Stimulated activated CD8-positive, alpha-beta memory T cell treated with anti-CD3 and anti-CD28 coated beads, Interleukin-12 subunit alpha, Interleukin-12 subunit beta, amount 100 ng/mL, for 1 hour (primary cell): Measurements from ENCODE around the gene ABCD4.

ENCODE experiments used
- DNase-seq: peaks from one replicate; pipeline ENCODE4 v3.0.0-alpha.2; 2020; ENCODE audit warnings: low read depth

ABCD4 gene

GRCh38 chr14:74259513-74259912 lies 43.2 kb downstream of the ABCD4 start:
- no peak for DNase-seq

- no peak for DNase-seq
Observed at GRCh38 chr14:74258764-74259035, 44.0 kb downstream of the ABCD4 start.

GRCh38 chr14:74257941-74258763 lies 44.6 kb downstream of the ABCD4 start:
- DNase-seq, result no peak

GRCh38 chr14:74257078-74257940 lies 45.4 kb downstream of the ABCD4 start:
- DNase-seq, result no peak

- no peak for DNase-seq
Observed at GRCh38 chr14:74255281-74255680, 47.5 kb downstream of the ABCD4 start.

- DNase-seq, result no peak
Observed at GRCh38 chr14:74249433-74250375, 53.0 kb downstream of the ABCD4 start.

- DNase-seq, result no peak
Observed at GRCh38 chr14:74248017-74248416, 54.7 kb downstream of the ABCD4 start.

- DNase-seq, result no peak
Observed at GRCh38 chr14:74246542-74246941, 56.2 kb downstream of the ABCD4 start.

- no peak for DNase-seq
Observed at GRCh38 chr14:74245292-74245691, 57.4 kb downstream of the ABCD4 start.

- no peak for DNase-seq
Observed at GRCh38 chr14:74244115-74244514, 58.6 kb downstream of the ABCD4 start.

- DNase-seq, result no peak
Observed at GRCh38 chr14:74243051-74243450, 59.7 kb downstream of the ABCD4 start.

GRCh38 chr14:74242780-74243042 lies 60.0 kb downstream of the ABCD4 start:
- DNase-seq, result no peak

GRCh38 chr14:74242021-74242779 lies 60.5 kb downstream of the ABCD4 start:
- DNase-seq, result no peak

GRCh38 chr14:74241652-74242017 lies 61.1 kb downstream of the ABCD4 start:
- no peak for DNase-seq

- no peak for DNase-seq
Observed at GRCh38 chr14:74240794-74241651, 61.7 kb downstream of the ABCD4 start.

- no peak for DNase-seq
Observed at GRCh38 chr14:74239848-74240793, 62.6 kb downstream of the ABCD4 start.

GRCh38 chr14:74238974-74239847 lies 63.5 kb downstream of the ABCD4 start, which contains the start of gene VSX2:
Gene VSX2 (plus strand): TSS chr14:74239449. CDS start chr14:74239562, 113 bp downstream.
- no peak for DNase-seq

GRCh38 chr14:74237441-74237840 lies 65.3 kb downstream of the ABCD4 start:
- DNase-seq, result no peak
